NCI-H748 (cell line): ENCODE measurements around the gene GHR.

Experiments
- DNase-seq: peaks from one replicate; lab custom pipeline; 2025; ENCODE audit not compliant: unreplicated experiment; lab: John Stamatoyannopoulos, UW

Gene GHR

DNA sequence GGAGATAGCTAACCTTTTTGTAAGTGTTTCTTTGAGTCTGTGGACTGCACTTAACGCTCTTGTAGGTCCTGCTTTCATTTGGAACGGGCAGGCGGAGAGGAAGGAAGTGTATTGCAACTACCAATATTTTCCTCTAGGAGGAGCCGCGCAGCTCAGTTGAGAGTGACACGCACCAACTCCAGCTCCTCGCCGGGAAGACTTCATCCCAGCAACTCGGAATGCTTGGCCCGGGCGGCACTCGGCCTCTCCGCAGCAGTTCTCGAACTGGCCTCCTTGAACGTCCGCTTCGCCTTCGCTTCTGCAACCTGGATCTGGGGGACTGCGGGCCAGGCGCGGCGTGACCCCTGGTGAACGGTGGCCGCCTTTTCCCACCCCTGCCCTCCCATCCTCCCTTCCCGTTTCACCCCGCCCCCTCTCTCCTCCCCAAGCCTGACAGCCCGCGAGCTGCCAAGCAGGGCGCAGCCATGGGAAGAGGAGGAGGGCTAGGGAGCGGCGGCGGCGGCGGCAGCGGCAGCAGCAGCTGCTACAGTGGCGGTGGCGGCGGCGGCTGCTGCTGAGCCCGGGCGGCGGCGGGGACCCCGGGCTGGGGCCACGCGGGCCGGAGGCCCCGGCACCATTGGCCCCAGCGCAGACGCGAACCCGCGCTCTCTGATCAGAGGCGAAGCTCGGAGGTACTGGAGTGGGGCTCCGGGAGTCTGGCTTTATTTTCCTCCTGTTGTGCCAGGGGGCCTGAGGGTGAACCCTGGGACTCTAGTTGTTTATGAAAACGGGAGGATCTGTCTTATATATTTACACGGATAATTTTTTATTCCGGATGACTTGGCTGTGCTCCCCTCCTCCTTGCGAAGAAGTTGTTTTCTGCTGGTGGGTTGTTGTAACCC lies at the start of gene GHR:
TSS of gene GHR (plus strand) at position 155 of the 881 bp plus-strand sequence. CDS start 142,436 bp downstream, outside the sequence.
- peak; percentile 97 for DNase-seq

DNA sequence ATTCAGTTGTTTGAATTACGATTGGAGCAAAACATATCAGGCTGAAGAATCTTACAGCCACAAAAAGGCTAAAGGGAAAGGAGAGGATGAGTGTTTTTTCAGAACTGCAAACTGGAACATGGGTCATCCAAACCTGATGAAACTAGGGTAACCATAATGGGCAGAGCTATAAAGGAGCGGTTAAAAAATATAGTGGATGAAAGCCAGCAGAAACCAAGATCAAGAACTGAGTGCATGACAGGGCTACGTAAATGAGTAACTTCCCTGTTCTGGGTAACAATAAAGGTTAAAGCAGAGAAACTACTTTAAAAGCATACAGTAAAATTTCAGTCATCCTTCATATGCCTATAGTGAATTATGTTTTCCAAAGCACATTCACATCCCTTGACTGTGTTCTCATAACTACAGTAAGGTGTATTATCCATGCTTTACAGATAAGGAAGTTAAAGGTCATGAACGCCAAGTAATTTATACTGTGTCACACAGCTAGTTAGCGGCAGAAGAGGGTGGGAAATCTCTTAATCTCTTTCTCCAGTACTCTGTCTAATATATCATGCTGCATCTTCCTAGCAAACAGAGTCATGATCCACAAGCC lies 48.5 kb upstream of the GHR start:
- DNase-seq: no peak

DNA sequence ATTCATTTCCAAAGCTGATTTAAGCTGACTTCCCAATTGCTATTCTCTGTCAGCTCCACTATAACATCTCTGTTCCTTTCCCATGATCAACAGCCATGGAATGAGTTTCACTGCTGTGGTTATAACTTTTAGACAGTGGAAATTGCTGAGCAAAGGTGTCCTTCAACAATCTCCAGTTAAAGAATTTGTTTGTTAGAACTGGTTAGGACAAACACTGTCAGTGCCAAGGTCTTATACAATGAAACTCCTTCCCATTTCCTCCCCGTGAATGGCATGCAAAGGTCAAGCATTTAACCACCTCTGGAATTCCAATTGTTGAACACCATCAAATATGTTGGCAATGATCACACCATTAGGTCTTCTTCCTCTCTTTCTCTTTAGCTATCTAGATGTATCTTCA lies 45.7 kb upstream of the GHR start:
- DNase-seq: no peak

DNA sequence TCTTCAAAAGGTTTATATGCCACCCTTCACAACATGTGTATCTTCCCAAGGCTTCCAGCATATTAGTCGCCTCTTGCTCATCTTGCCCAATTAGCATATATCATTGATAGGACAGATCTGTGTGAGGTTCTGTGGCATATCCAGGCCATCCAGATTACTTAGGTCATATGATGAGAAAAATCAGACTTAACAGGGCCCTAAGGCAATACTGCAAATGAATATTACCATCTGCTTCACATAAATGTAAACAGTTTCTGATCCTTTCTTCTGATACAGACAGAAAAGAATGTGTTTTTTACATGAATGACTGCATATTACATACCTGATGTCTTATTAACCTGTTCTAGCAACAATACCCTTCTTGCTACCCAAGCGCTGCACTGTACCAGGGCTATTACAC lies 41.3 kb upstream of the GHR start:
- no peak for DNase-seq

DNA sequence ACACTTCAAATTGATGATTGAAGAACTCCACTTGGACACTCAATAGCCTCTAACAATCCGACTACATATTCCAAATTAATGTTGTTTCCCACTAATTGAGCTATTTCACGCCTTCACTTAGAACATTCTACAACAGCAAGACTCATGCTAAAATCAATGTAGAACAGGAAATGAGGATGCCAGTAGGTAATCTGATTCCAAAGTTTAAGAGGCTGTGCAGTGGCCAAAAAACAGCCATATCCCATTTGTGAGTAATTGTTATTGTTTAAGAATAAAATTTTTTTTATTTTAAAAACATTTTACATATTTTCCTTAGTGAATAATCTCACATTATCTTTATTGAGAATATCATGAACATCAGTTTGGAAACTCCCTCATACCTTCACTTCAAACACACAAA lies 35.7 kb upstream of the GHR start:
- no peak for DNase-seq

DNA sequence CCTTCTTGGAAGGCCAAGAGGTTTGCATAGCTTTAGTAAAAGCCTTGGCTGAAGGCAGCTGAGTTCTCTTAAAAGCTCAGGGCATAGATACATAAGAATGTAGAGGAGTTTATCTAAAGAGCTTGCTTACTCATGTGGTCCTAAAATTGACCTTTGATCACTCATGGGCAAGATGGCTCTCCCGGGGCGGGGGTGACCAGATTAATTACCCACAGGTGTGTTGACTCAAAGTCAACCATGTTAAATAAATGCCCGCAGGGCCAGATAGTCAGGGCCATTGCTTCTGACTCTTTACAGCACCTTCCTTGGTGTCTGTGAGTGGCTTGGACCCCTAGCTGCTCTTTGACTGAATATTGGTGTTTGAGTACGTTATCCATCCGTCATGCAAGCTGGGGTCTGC lies 33.1 kb upstream of the GHR start:
- no peak for DNase-seq

DNA sequence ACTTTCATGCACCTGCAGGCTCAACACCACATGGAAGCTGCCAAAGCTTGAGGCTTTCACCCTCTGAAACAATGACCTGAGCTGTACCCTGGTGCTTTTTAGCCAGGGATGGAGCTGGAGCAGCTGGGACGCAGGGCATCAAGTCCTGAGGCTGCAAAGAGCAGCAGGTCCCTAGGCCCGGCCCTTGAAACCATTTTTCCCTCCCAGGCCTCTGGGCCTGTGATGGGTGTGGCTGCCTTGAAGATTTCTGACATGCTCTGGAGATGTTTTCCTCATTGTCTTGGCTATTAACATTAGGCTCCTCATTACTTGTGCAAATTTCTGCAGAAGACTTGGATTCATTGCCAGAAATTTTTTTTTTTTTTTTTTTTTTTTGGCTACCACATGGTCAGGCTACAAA lies 30.3 kb upstream of the GHR start:
- DNase-seq: no peak

DNA sequence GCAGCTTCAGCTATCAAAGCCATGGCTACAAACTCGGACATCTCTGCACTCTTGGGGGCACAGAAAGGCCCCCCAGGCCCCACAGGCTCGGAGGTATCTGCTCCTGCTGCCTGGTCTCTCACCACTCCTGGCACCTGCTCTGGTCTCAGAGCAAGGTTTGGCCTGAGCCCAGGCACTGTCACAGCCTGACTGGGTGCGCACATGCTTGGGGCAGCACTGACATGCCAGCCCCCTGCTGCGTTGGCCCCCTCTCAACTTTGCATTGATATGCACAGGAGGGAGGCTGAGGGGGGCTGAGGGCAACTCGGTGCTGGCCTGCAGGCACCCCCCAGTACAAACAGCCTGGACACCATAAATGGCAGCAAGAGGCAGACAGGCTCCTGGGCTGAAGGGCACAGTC lies 27.1 kb upstream of the GHR start:
- no peak for DNase-seq

DNA sequence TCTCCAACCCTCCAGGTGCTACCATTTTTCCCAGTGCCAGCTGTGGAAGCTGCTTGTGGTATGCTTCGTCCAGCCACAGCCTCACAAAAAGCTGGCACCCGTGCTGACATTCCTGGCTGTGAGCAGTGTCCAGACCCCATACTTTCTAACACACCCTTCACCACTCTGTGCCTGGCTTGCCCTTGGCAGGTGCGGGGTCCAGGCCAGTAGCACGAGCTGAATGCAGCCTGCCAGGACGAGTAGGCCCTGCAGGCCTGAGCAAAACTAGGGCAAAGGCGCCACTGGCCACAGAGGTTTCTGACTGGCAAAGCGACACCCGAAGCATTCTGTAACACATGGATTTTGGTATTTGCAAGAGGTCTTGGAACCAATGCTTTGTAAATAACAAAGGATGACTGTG lies 26.0 kb upstream of the GHR start:
- DNase-seq: no peak

DNA sequence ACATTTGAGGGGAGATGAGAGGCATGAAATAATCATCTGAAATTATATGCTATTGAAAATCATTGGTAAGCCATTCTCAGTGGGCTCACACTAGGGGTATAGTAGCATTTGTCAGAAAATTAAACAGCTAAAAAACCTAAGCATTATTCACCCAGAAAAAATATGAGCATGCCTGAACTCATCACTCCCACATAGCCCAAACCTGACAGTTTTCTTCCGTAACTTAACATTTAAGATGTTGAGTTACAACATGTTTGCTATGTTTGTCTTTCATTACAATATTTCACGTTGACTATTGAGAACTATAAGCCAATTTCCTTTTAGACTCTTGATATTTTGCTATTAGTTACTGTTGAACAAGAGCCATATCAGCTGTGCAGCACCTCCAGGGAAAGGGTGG lies 23.5 kb upstream of the GHR start:
- DNase-seq: no peak

DNA sequence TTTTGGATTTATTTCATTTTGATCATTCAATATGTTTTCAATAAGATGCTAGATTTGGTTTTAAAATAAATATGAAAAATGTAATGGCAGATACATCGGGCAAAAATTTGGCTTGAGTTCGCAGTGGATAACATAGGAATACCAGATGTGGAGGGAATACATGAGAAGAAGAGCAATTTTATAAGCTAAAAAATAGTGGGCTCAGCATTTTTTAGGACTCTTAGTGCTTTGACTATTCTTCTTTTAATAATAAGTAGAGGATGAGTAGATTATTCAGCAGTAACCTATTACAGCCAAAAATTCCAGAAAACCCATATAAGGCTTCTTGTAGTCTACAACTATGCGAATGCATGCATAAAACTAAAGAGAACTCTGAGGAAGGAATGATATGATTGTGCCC lies 22.8 kb upstream of the GHR start:
- no peak for DNase-seq

DNA sequence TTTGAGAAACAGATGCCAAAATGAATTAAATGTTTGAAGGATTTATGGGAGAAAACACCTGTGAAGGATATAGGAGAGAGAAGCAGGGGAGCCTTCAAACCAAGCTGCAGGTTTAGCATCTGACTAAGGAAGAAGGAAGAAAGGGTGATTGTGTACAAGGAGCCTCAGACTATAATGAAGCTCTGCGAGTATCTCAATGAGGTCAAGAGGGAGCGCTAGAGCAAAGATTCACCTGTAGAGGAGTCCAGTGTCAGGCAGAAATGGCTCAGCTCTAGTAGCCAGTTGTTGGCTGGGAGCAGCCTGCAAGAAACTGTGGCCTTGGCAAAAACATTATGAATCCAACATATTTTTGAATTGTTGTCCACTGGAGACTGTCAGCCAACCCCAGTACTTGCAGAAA lies 20.0 kb upstream of the GHR start:
- no peak for DNase-seq

DNA sequence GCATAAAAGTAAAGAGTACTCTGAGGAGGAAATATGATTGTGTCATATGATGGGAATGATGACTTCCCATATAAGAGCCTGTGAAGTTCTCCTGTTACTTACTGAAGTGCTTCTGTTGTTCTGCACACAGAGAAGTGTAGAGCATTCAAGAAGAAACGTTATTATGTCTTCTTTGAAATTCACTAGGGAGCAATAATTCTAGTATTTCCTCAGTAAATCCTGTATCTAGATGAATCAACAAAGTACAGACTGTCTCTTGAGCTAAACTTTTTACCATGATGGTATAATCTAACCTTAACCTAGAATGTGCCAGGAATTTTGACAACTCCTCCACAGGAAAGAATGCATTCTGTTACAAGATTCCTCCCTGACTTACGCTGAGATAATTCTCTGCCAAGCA lies 18.9 kb upstream of the GHR start:
- no peak for DNase-seq

DNA sequence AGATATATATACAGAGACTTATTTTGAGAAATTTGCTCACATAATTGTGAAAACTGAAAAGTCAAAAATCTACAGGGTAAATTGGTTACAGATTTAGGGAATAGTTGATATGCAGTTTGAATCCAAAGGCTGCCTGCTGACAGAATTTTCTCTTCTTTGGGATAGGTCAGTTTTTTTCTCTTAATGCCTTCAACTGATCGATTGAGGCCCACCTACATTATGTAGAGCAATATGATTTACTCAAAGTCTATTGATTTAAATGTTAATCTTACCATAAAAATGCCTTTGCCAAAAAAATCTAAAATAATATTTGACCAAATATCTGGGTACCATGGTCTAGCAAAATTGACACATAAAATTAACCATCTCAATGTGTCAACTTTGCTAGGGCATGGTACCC lies 3.9 kb upstream of the GHR start:
- no peak for DNase-seq

DNA sequence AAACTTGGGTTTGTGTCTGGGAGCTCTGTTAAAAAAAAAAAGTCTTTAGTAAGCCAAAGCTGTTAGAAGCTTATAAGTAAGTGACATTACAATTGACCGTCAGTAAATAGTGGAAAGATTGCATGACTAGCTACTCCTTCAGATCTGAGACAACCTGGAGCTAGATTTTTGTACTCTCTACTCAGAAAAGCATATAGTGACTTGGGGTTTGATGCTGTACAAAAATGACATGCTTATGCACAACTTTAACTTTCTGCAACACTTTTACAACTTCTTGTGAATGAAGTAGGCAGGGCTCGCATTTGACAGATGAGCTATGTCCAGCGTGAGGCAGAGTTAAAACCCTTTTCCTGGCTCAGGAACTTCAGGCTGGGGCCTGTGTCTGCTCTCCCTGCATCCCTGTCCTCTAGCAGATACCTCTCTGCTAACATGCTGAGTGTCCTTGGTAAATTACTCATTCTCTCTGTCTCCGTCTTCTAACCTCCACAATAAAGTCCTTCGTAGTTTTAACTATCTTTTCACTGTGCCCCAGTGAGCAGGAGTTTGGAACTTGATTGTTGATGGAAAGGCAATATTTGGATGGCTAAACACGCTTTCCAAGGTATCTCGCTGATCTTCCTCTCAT lies 471 bp upstream of the GHR start:
- no peak for DNase-seq

DNA sequence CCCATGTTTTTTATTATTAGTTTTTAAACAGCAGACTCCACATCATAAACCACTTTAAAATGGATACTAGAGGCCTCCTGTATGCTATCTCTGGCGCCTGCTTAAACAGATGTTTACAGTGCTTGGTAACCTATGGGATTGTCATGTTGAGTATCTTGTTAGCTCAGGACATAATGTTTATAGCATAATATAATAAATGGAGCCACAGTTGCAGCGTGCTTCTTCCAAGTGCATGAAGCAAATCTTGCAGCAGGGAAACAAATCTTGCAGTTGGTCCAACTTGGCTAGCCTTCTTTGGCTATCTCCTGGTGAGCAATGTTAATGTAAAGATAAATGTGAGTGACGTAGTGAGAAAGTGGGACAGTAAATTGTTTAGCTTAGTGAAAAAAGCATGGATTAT lies 2.8 kb downstream of the GHR start:
- no peak for DNase-seq

DNA sequence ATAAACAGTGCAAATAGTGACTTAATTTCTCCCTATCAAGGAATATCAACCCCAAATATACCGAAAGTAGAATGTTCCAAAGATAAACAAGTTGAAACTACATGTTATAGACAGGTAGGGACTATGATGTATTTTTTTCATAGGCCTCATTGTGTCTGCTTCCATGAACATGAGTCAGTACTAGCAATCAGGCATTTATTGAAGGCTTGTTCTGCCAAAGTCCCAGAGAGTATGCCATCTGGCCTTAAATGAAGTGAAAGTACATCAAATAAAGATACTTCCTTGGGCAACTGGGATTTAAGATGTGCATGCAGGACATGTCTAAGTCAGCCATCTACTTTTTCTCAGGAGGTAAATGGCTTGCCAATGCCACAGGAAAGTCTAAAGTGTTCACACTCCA lies 6.5 kb downstream of the GHR start:
- no peak for DNase-seq

DNA sequence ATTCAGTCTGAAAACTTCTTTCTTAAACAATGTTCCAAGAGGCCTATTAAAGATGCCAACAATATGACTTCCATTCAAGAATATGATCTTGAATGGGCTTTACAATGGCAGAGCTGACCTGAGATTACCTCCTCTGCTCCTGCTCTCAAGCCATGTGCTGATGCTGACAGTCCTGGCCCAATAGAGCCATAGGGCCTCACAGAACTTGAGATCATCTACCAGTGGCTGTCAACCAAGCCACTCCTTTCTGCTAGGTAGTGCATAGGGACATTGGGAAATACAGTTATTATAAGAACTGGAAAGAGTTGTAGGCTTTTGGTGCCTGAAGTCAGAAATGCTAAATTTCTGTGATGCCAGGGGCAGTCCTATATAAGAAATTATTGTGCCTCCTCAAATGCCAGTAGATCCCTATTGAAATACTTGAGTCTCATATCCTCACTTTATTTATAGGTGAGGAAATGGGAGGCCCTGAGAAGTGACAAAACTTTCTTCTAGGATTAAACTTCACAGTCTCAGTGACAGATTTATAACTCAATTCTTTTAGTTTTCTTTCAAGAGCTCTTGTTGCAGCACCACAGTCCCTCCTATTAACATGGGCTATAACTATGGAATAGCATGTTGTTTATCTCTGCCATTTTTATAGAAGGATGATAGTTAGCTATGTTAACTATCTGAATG lies 10.9 kb downstream of the GHR start:
- DNase-seq: no peak

DNA sequence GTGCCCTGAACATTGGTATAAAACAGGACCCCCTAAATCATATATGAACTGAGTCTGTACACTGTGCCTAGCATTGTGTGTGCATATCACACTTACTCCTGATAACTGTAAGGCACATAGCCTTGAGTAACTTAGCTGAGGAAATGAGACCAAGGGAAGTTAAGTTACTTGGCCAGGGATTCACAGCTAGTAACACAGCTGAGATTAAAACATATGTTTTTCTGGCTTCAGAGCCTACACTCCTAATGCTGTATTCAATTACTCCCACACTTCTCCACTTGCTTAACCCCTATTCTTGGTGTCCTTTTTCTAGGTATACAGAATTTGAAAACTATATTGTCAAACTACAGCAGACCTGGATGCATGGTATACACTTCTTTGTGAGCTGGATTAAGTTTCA lies 12.8 kb downstream of the GHR start:
- DNase-seq: no peak

DNA sequence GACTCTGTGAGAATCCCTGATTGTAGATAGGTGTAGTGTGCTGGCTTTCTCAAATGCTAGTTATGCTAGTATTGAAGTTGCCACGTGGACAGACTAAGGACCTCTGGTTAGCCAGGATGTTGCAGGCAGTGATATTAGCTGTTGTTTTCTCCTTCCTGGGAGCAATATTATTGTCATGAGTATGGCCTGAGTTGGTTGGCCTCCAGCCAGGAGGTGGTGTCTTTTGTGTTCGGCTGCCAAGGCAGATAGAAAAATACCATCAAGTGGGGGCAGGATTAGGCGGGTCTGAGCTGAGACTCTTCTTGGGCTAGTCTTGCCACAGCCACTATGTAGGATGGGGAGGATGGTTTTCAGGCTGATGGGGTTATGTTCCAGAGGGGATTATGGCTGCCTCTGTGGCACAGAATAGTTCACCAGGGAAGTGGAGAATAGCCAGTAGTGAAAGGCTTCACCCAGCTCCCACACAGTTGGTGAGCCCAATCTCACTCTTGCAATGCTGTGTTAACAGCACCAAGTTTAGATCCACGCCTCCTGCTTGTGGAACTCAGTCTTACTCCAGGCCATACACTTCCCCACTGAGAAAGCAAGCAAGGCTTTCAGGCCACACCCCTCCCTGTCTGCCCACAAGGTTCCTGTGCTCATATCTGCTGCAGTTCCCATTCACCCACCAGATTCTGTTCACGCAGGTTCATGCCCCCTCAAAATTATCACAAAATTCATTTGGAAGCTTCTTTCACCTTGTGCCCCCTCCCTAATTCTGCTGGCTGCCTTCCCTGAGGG lies 31.2 kb downstream of the GHR start:
- DNase-seq: no peak

DNA sequence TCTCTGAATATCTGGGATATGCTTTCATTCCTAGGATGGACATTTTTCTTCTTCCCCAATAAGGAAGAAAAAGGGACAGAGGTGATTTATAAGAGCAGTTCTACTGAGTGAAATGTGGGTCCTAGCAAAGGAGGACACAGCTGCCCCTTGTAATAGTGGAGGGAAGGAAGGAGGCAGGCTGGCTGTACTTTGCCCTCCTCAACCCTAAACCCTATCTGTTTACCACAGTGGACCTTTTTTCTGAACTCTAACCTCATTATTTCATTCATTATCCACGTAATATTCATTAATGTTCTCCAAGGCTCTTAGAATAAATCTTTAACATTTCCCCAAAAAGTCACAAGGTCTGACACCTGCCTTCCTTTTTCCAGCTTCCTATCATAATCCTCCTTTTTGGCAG lies 37.8 kb downstream of the GHR start:
- DNase-seq: no peak
